ENCODE measurements around the gene GPR142. TPM values are rescaled to one million over a fixed set of nuclear protein-coding genes. Genes with fewer than 3 reads are reported as not detected.

GPR142 gene
- total and polyA plus RNA-seq, 10 of the 15 experiments (the other 5 are each of a cell fraction or from before 2014, with no cell fraction given), result not detected

GRCh38 chr17:74360899-74361229 is 6.4 kb upstream of the GPR142 start:
- peaks cover 2 to 7% of the 10 kb centered on the region in 2 experiments; a peak in 3 of 4 replicates for H3K27me3 ChIP-seq (replicated peaks in 1 of 2; ENCODE audit: control insufficient read depth in 2 of 2, insufficient read depth in 2 of 2, low read length in 1 of 2)
- no peak overlapping the region for H3K27ac ChIP-seq (ENCODE audit: control insufficient read depth, insufficient read depth)
- no peak overlapping the region for H3K4me2 ChIP-seq (ENCODE audit: control insufficient read depth, insufficient read depth)
- no peak for FAIRE-seq
- CTCF ChIA-PET, result interaction anchor here (0.6 to 1.6 kb wide), 9 partner anchors 25 to 170 kb away, joined by 3 to 6 read pairs (median 3); partner anchors contain the start of gene CD300LB
- no peaks in the 10 kb centered on the region; the same call in 1 of the 2 replicates for H4K20me1 ChIP-seq (ENCODE audit: control insufficient read depth, insufficient read depth)
- no peaks in the 10 kb centered on the region for H3K36me3 ChIP-seq (ENCODE audit: control insufficient read depth in 2 of 2, insufficient read depth in 2 of 2, low read length in 1 of 2)
- intact Hi-C loops (cut with micrococcal nuclease; ENCODE audit: unreplicated experiment) (loop anchor here (2.0 kb wide), 1 partner anchor 150 kb away; no protein-coding TSS in a partner anchor), in situ Hi-C loops (cut with MboI) (no loop called here)
- H3K9ac ChIP-seq (ENCODE audit: control insufficient read depth, insufficient read depth, low read length), result no peak overlapping the region
- H3K79me2 ChIP-seq (ENCODE audit: control insufficient read depth, insufficient read depth, low read length), result no peaks in the 10 kb centered on the region
- no peak overlapping the region for H3K4me3 ChIP-seq
- H3K9me3 ChIP-seq (replicated peaks; ENCODE audit: control insufficient read depth, insufficient read depth, low read length), result no peaks in the 10 kb centered on the region
- no peak overlapping the region for H2AFZ ChIP-seq (ENCODE audit: control insufficient read depth, low read depth, low read length)
- ATAC-seq, result no peak
- RAD21 ChIA-PET (ENCODE audit: unreplicated experiment), result interaction anchor here (1.0 to 1.9 kb wide), 4 partner anchors 60 to 161 kb away, joined by 3 to 6 read pairs (median 3); partner anchors contain the start of gene TTYH2
- no peak for DNase-seq (ENCODE audit: low read depth, low spot score)
- H3K4me1 ChIP-seq (ENCODE audit: control insufficient read depth, insufficient read depth, low read length), result no peaks in the 10 kb centered on the region
- SMC1A ChIA-PET (ENCODE audit: uncharacterized antibody, unreplicated experiment), result no interaction called here
- POLR2A ChIA-PET, result no interaction called here
- 37% methylated on average over 7 of the region's 7 CpGs for WGBS (ENCODE audit: insufficient coverage, insufficient replicate concordance, low lambda C conversion rate, missing lambda C conversion rate)
- no TSS peak for BruUV-seq (replicated peaks)
- TF ChIP-seq E2F4 (IDR thresholded peaks at IDR 0.05; ENCODE audit: low read depth, low read length) (no peak), PRDM15 (CRISPR knock-in tag; IDR thresholded peaks at IDR 0.05) (no peak), PKNOX1 (IDR thresholded peaks at IDR 0.05) (no peak), ZNF687 (IDR thresholded peaks at IDR 0.05) (no peak), BCL11A (IDR thresholded peaks at IDR 0.05; ENCODE audit: low read depth, low read length) (no peak), EZH2 (IDR thresholded peaks at IDR 0.05; ENCODE audit: borderline replicate concordance, control insufficient read depth, low read depth, low read length) (no peak), USF2 (IDR thresholded peaks at IDR 0.05; ENCODE audit: borderline replicate concordance, low read depth, low read length) (no peak), EED (IDR thresholded peaks at IDR 0.05; ENCODE audit: low read depth) (no peak), NFXL1 (IDR thresholded peaks at IDR 0.05; ENCODE audit: borderline replicate concordance) (no peak), CREB1 (IDR thresholded peaks at IDR 0.05; ENCODE audit: low read depth) (no peak), SMC3 (IDR thresholded peaks at IDR 0.05; ENCODE audit: borderline replicate concordance, low read length) (no peak), SIX5 (IDR thresholded peaks at IDR 0.05; ENCODE audit: low read depth, low read length, severe bottlenecking) (no peak), SMAD5 (IDR thresholded peaks at IDR 0.05; ENCODE audit: low read depth) (no peak), TARDBP (IDR thresholded peaks at IDR 0.05; ENCODE audit: borderline replicate concordance) (no peak)

Measured in GM12878 (cell line).